SK-N-MC (cell line): ENCODE results near the gene MUL1.

Experiments used
- DNase-seq: peaks from one replicate; pipeline ENCODE4 v3.0.0-alpha.2; 2011; ENCODE audit warnings: low read depth, low spot score
- H3K27ac ChIP-seq: fragments of 200-600 bp; sonication (generic); 2 replicates; pipeline ENCODE4 v1.5.1; 2016; ENCODE audit warnings: mixed run types
- H3K36me3 ChIP-seq: fragments of 200-600 bp; sonication (generic); 2 replicates; pipeline ENCODE4 v1.6.1; 2017; ENCODE audit warnings: antibody characterized with exemption, low read length, mixed read lengths; ENCODE audit not compliant: insufficient read depth
- H3K4me3 ChIP-seq: fragments of 200-600 bp; sonication (generic); 2 replicates; pipeline ENCODE4 v1.5.1; 2016
- H3K9ac ChIP-seq: fragments of 200-600 bp; sonication (generic); 2 replicates; pipeline ENCODE4 v1.8.0; 2017; ENCODE audit warnings: mixed run types, mixed read lengths; ENCODE audit not compliant: insufficient read length
- H3K9me3 ChIP-seq: fragments of 200-600 bp; sonication (generic); 2 replicates; pipeline ENCODE4 v1.6.1; 2017; ENCODE audit warnings: low read depth, mild to moderate bottlenecking, antibody characterized with exemption, low read length, moderate library complexity, mixed read lengths
- EZH2 ChIP-seq: fragments of 200-600 bp; sonication (generic); IDR thresholded peaks from one replicate; pipeline ENCODE4 v1.6.1; 2017; ENCODE audit warnings: antibody characterized with exemption
- FOXP2 ChIP-seq: optimal IDR thresholded peaks from 2 replicates; pipeline ENCODE3; 2011; ENCODE audit warnings: mild to moderate bottlenecking, moderate library complexity; ENCODE audit not compliant: insufficient read depth; ENCODE audit errors: extremely low read length, control extremely low read depth
- POLR2AphosphoS5 ChIP-seq: IDR thresholded peaks from 2 replicates; pipeline ENCODE4 v1.6.1; 2012; ENCODE audit warnings: mild to moderate bottlenecking, low read depth, low read length, borderline replicate concordance

MUL1 gene

DNA sequence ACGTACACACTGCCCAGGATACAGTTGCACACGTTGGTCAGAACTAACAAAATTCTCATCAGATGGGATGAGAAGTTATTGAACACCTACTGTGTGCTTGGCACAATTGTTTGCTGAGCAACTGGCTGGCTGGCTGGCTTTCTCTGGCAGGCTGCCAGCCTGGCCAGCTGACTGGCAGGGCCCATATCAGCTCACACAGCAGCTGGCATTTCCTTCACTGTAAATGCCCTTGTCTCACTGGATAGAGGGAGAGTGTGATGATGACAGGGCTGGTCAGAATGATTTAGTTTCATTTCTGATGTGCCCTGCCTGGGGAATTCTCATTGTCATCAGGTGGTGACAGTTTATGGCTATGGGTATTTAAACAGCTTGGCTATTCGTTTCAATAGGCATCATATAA is 37.8 kb downstream of the MUL1 start:
- Histone ChIP-seq H3K4me3 (no peak overlapping the region), H3K36me3 (no peaks in the 10 kb centered on the region), H3K27ac (no peak overlapping the region), H3K9ac (no peak overlapping the region), H3K9me3 (no peaks in the 10 kb centered on the region)
- no peak for DNase-seq
- TF ChIP-seq EZH2 = no peak
- no peak for TF ChIP-seq POLR2AphosphoS5
- no peak for TF ChIP-seq FOXP2

DNA sequence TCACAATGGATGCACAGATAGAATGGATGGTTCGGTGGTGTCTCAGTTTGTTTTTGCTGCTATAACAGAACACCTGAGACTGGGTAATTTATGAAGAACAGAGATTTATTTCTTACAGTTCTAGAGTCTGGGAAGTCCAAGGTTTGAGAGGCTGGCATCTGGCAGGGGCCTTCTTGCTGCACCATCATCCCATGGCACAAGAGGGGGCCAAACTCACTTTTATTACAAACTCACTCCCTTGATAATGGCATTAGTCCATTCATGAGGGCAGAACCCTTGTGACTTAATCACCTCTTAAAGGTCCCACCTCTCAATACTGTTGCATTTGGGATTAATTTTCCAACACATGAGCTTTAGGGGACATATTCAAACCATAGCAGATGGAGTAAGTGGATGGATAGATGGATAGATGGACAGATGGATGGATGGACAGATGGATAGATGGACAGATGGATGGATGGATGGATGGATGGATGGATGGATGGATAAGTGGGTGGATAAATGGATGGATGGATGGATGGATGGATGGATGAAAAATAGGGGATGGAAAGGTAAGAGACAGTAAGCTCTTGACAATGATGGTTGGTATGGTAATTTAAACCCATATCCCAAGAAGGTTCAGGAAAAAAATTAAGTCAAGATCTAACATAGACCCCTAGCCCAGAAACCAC is 38.4 kb downstream of the MUL1 start:
- no peak for TF ChIP-seq FOXP2
- no peaks in the 10 kb centered on the region for H3K36me3 ChIP-seq
- H3K9ac ChIP-seq = no peak overlapping the region
- no peak overlapping the region for H3K4me3 ChIP-seq
- DNase-seq = no peak
- no peak overlapping the region for H3K27ac ChIP-seq
- H3K9me3 ChIP-seq = no peaks in the 10 kb centered on the region

DNA sequence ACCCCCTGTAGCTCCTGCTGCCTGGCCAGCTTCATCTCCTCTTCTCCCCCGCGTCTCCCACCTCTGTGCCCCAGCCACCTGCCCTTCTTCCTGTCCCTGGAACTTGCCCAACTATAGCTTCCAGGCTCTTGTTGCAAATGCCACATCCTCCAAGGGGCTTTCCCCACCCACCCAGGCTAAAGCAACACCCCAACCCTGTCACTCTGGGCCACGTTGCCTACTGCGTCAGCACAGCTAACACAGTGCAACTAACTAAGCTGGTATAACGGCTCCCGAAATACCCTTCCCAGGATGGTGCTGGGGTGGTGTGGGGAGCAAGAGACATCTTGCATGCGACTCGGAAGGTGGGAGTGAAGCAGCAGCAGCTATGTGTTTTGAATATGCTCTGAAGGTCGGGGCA is 41.7 kb downstream of the MUL1 start:
- Histone ChIP-seq H3K36me3 (no peaks in the 10 kb centered on the region), H3K4me3 (no peak overlapping the region), H3K9ac (no peak overlapping the region), H3K9me3 (no peaks in the 10 kb centered on the region), H3K27ac (no peak overlapping the region)
- TF ChIP-seq EZH2 = no peak
- no peak for TF ChIP-seq FOXP2
- TF ChIP-seq POLR2AphosphoS5 = no peak
- no peak for DNase-seq

DNA sequence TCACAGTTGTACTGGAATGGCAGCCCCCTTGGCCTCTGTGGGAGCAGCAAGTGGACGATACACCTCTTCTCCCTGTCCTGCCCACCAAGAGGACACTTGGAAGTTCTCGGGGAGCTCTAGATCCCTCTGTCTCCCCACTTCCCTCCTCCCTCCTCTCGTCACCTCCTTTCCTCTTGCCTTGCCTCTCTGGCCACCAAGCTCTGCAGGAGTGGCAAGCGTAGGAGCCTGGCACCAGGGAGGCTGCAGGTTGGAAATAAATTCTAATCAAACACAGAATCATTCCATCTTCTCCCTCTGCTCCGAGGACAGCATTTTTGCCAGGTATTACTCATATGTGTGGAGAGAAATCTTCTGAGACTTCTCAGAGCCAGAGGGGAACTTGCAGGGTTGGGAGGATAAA is 42.8 kb downstream of the MUL1 start:
- H3K9me3 ChIP-seq = no peaks in the 10 kb centered on the region
- no peak overlapping the region for H3K27ac ChIP-seq
- no peaks in the 10 kb centered on the region for H3K36me3 ChIP-seq
- no peak for DNase-seq
- H3K4me3 ChIP-seq = no peak overlapping the region
- no peak for TF ChIP-seq POLR2AphosphoS5
- TF ChIP-seq EZH2 = no peak
- no peak overlapping the region for H3K9ac ChIP-seq

DNA sequence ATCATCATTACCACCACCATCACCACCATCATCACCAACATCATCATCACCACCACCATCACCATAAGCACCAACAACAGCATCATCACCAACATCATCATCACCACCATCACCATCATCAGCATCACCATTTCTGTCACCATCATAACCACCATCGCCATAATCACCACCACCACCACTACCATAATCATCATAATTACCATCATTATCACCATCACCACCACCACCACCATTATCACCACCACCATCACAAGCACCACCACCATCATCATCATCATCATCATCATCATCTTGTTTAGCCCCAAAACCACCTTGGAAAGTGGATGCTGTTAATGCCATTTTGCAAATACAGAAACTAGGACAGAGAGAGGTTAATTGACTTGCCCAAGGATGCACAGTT is 44.4 kb downstream of the MUL1 start:
- H3K27ac ChIP-seq = no peak overlapping the region
- H3K9ac ChIP-seq = no peak overlapping the region
- DNase-seq = no peak
- H3K36me3 ChIP-seq = no peaks in the 10 kb centered on the region
- H3K4me3 ChIP-seq = no peak overlapping the region
- TF ChIP-seq FOXP2 (no peak), EZH2 (no peak), POLR2AphosphoS5 (no peak)
- H3K9me3 ChIP-seq = no peaks in the 10 kb centered on the region

DNA sequence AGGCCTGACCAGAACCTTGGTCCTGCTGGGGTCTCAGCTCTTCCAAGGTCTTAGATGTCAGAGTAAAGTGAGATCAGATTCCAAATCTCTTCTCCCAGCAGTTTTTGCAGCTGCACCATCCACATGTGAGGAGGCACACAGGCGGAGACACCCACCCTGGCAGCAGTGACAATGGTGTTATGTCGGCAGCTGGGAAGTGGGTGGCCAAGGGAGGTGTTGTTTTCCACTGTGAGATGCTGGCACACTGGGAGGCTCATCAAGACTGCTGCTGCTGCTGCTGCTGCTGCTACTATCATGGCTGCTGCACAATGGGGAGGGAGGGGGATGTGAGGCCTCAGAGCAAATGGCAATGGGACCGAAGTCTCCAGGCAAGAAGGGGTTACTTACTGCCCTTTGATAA is 45.6 kb downstream of the MUL1 start:
- H3K9ac ChIP-seq = no peak overlapping the region
- H3K9me3 ChIP-seq = no peaks in the 10 kb centered on the region
- H3K27ac ChIP-seq = no peak overlapping the region
- no peaks in the 10 kb centered on the region for H3K36me3 ChIP-seq
- no peak for TF ChIP-seq FOXP2
- TF ChIP-seq POLR2AphosphoS5 = no peak
- TF ChIP-seq EZH2 = no peak
- DNase-seq = no peak
- H3K4me3 ChIP-seq = no peak overlapping the region

DNA sequence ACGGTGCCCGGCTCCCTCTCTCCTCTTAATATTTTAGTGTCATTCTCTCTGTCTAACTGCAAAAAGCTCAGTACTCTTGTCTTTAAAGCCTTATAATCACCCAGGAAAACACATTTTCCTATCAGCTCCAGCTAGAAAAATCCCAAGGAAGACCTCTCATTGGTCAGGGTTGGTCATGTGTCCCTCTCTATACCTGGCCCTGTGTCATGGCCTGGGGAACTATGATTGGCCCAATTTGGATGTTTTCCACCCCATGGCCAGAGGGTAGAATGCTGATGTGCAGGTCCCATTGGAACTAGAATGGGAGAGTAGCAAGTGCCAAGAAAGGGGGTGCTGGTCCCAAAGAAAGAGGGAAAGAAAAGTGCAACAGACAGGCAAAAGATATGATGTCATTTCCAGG is 49.2 kb downstream of the MUL1 start:
- no peak for DNase-seq
- Histone ChIP-seq H3K4me3 (no peak overlapping the region), H3K36me3 (no peaks in the 10 kb centered on the region), H3K9me3 (no peaks in the 10 kb centered on the region), H3K27ac (no peak overlapping the region), H3K9ac (no peak overlapping the region)
- TF ChIP-seq FOXP2 (no peak), EZH2 (no peak), POLR2AphosphoS5 (no peak)

DNA sequence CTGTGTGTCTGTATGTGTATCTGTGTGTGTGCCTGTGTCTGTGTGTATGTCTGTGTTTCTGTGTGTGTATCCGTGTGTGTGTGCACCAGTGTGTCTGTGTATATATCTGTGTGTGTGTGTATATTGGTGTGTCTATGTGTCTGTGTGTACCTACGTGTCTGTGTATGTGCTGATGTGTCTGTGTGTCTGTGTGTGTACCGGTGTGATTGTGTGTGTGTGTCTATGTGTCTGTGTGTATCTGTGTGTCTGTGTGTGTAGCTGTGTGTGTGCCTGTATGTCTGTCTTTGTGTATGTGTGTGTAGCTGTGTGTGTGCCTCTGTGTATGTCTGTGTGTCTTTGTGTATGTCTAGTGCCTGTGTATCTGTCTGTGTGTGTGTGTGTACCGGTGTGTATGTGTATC is 53.9 kb downstream of the MUL1 start:
- Histone ChIP-seq H3K9ac (no peak overlapping the region), H3K36me3 (no peaks in the 10 kb centered on the region), H3K27ac (no peak overlapping the region), H3K4me3 (no peak overlapping the region), H3K9me3 (no peaks in the 10 kb centered on the region)
- DNase-seq = no peak
- TF ChIP-seq EZH2 = no peak
- no peak for TF ChIP-seq FOXP2
- TF ChIP-seq POLR2AphosphoS5 = no peak

DNA sequence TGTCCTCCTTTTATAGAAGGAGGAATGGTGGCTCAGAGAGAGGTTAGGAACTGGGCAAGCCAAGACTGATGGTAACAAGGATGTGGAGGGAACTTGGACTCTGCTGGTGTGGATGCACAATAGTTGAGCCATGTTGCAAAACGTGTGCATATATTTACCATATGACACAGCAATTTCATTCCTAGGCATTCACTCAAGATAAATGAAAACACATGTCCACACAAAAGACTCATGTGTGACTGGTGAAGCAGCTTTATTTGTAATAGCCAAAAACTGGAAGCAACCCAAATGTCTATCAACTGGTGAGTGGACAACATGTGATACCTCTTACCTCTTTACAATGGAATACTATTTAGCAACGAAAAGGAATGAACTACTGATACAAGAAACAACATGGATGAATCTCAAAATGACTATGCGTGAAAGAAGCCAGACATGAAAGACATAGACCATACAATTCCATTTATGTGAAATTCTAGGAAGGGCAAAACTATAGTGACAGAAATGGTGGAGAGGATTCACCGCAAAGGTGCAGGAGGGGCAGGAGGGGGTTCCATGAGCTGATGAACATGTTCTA is 58.1 kb downstream of the MUL1 start:
- TF ChIP-seq POLR2AphosphoS5 = no peak
- TF ChIP-seq EZH2 = no peak
- TF ChIP-seq FOXP2 = no peak
- Histone ChIP-seq H3K27ac (no peak overlapping the region), H3K9ac (no peak overlapping the region), H3K4me3 (no peak overlapping the region), H3K9me3 (no peaks in the 10 kb centered on the region), H3K36me3 (no peaks in the 10 kb centered on the region)
- no peak for DNase-seq
